GM23248 (cell line): ENCODE measurements around the gene RBMS3. TPM values are rescaled to one million over a fixed set of nuclear protein-coding genes. Genes with fewer than 3 reads are reported as not detected.

Experiments
- DNase-seq: peaks from one replicate; pipeline ENCODE4 v3.0.0-alpha.2; 2015
- H2AFZ ChIP-seq: fragments of 200-600 bp; sonication (generic); 2 replicates; pipeline ENCODE4 v1.6.1; 2016; ENCODE audit warnings: antibody characterized with exemption
- H3F3A ChIP-seq: fragments of 200-600 bp; sonication (generic); 2 replicates; pipeline ENCODE4 v1.6.1; 2016; ENCODE audit warnings: mild to moderate bottlenecking, antibody characterized with exemption, mixed run types; ENCODE audit not compliant: insufficient read depth
- H3K27ac ChIP-seq: fragments of 200-600 bp; sonication (generic); 2 replicates; pipeline ENCODE4 v1.5.1; 2016; ENCODE audit warnings: mild to moderate bottlenecking
- H3K27me3 ChIP-seq: fragments of 200-600 bp; sonication (generic); replicated peaks from 2 replicates; pipeline ENCODE4 v1.6.1; 2016; ENCODE audit warnings: mild to moderate bottlenecking; ENCODE audit not compliant: insufficient read depth
- H3K36me3 ChIP-seq: fragments of 200-600 bp; sonication (generic); 2 replicates; pipeline ENCODE4 v1.6.1; 2016; ENCODE audit warnings: low read depth, mild to moderate bottlenecking
- H3K4me1 ChIP-seq: fragments of 200-600 bp; sonication (generic); 2 replicates; pipeline ENCODE4 v1.6.1; 2016; ENCODE audit warnings: mild to moderate bottlenecking; ENCODE audit not compliant: insufficient read depth
- H3K4me2 ChIP-seq: fragments of 200-600 bp; sonication (generic); one replicate; pipeline ENCODE4 v1.6.1; 2016; ENCODE audit warnings: mild to moderate bottlenecking; ENCODE audit not compliant: unreplicated experiment
- H3K4me3 ChIP-seq: fragments of 200-600 bp; sonication (generic); 2 replicates; pipeline ENCODE4 v1.5.1; 2016; ENCODE audit warnings: mild to moderate bottlenecking
- H3K79me2 ChIP-seq: fragments of 200-600 bp; sonication (generic); 2 replicates; pipeline ENCODE4 v1.6.1; 2016; ENCODE audit warnings: mild to moderate bottlenecking; ENCODE audit not compliant: insufficient read depth
- H3K9ac ChIP-seq: fragments of 200-600 bp; sonication (generic); 2 replicates; pipeline ENCODE4 v1.6.1; 2016; ENCODE audit warnings: mild to moderate bottlenecking
- H3K9me2 ChIP-seq: fragments of 200-600 bp; sonication (generic); 2 replicates; pipeline ENCODE4 v1.6.1; 2016; ENCODE audit warnings: mixed run types, mild to moderate bottlenecking, moderate library complexity; ENCODE audit not compliant: insufficient read depth
- H3K9me3 ChIP-seq: fragments of 200-600 bp; sonication (generic); one replicate; pipeline ENCODE4 v1.6.1; 2017; ENCODE audit warnings: low read depth
- H4K20me1 ChIP-seq: fragments of 200-600 bp; sonication (generic); 2 replicates; pipeline ENCODE4 v1.6.0; 2016; ENCODE audit not compliant: insufficient read depth
- EZH2 ChIP-seq: fragments of 200-600 bp; sonication (generic); IDR thresholded peaks from 2 replicates; pipeline ENCODE4 v1.6.1; 2018; ENCODE audit warnings: antibody characterized with exemption, mild to moderate bottlenecking; ENCODE audit not compliant: insufficient read depth, poor library complexity, severe bottlenecking
- EZH2phosphoT487 ChIP-seq: fragments of 200-600 bp; sonication (generic); IDR thresholded peaks from 2 replicates; pipeline ENCODE4 v1.6.1; 2018; ENCODE audit warnings: antibody characterized with exemption, moderate library complexity, mild to moderate bottlenecking, low read depth; ENCODE audit not compliant: insufficient read depth
- WGBS, 2 experiments: methylation state at CpG; one replicate each; pipeline ENCODE4 v1.1.6; 2015 to 2017; ENCODE audit warnings: low lambda C conversion rate in 2 of 2, low coverage in 1 of 2; ENCODE audit errors: missing lambda C conversion rate in 2 of 2; 5-methylcytosine and 5-hydroxymethylcytosine counted together
- in situ Hi-C: fragments of 300-500 bp; cut with MboI; formaldehyde crosslinking; loops from 2 replicates; pipeline ENCODE4 v1.15.0; 2020
- polyA plus RNA-seq: library from polyadenylated mRNA; unstranded; fragments of >200 nt; fragmentation: Nextera tagmentation; extraction: Ambion mirVana; gene quantifications from 2 replicates; pipeline ENCODE4 v1.2.1, GENCODE V29; 2016
- total RNA-seq: library from RNA; depleted of rRNA; stranded (reverse); fragments of >200 nt; shearing (Covaris generic); gene quantifications from 2 replicates; pipeline ENCODE4 v1.2.3, GENCODE V29; 2014

The RBMS3 gene
- total and polyA plus RNA-seq, 2 experiments from 2014 or later = 40.0 to 94.3 TPM

- Histone ChIP-seq H3K27me3 (no peaks in the 10 kb centered on the region), H3K79me2 (peaks cover 75% of the 10 kb centered on the region), H3F3A (no peaks in the 10 kb centered on the region), H2AFZ (no peak overlapping the region), H3K9me3 (no peaks in the 10 kb centered on the region), H3K27ac (no peak overlapping the region), H3K4me1 (peaks cover 11% of the 10 kb centered on the region), H3K9ac (no peak overlapping the region), H3K4me2 (no peak overlapping the region), H4K20me1 (no peaks in the 10 kb centered on the region), H3K9me2 (no peaks in the 10 kb centered on the region), H3K36me3 (no peaks in the 10 kb centered on the region), H3K4me3 (no peak overlapping the region)
- 39 to 40% methylated on average over 5 of the region's 5 CpGs for WGBS, 2 experiments
- peak; percentile 26 for DNase-seq
- TF ChIP-seq EZH2 (no peak), EZH2phosphoT487 (no peak)
- in situ Hi-C loops = no loop called here
Measured at GRCh38 chr3:29537889-29538609, 257.2 kb downstream of the RBMS3 start.

GRCh38 chr3:29538610-29538958 is 257.7 kb downstream of the RBMS3 start:
- H3K27ac ChIP-seq = no peak overlapping the region
- H3K36me3 ChIP-seq = no peaks in the 10 kb centered on the region
- H3F3A ChIP-seq = no peaks in the 10 kb centered on the region
- H3K27me3 ChIP-seq = no peaks in the 10 kb centered on the region
- no peak for TF ChIP-seq EZH2
- TF ChIP-seq EZH2phosphoT487 = no peak
- no peak overlapping the region for H3K4me3 ChIP-seq
- no peaks in the 10 kb centered on the region for H3K9me2 ChIP-seq
- WGBS, 2 experiments = 37 to 44% methylated on average over 2 of the region's 2 CpGs
- in situ Hi-C loops = no loop called here
- no peak for DNase-seq
- H3K9ac ChIP-seq = no peak overlapping the region
- H3K79me2 ChIP-seq = peaks cover 69% of the 10 kb centered on the region
- H3K4me1 ChIP-seq = peaks cover 11% of the 10 kb centered on the region
- no peaks in the 10 kb centered on the region for H4K20me1 ChIP-seq
- no peaks in the 10 kb centered on the region for H3K9me3 ChIP-seq
- H2AFZ ChIP-seq = no peak overlapping the region
- H3K4me2 ChIP-seq = no peak overlapping the region

GRCh38 chr3:29540544-29540943 is 259.7 kb downstream of the RBMS3 start:
- 98 to 99% methylated on average over 5 of the region's 5 CpGs for WGBS, 2 experiments
- TF ChIP-seq EZH2 = no peak
- no peak for TF ChIP-seq EZH2phosphoT487
- Histone ChIP-seq H3K36me3 (no peaks in the 10 kb centered on the region), H3F3A (no peaks in the 10 kb centered on the region), H2AFZ (no peak overlapping the region), H4K20me1 (no peaks in the 10 kb centered on the region), H3K9ac (no peak overlapping the region), H3K4me3 (no peak overlapping the region), H3K4me1 (peaks cover 11% of the 10 kb centered on the region), H3K9me3 (no peaks in the 10 kb centered on the region), H3K27ac (no peak overlapping the region), H3K4me2 (no peak overlapping the region), H3K9me2 (no peaks in the 10 kb centered on the region), H3K27me3 (no peaks in the 10 kb centered on the region), H3K79me2 (peaks cover 65% of the 10 kb centered on the region)
- DNase-seq = no peak
- in situ Hi-C loops = no loop called here

DNA sequence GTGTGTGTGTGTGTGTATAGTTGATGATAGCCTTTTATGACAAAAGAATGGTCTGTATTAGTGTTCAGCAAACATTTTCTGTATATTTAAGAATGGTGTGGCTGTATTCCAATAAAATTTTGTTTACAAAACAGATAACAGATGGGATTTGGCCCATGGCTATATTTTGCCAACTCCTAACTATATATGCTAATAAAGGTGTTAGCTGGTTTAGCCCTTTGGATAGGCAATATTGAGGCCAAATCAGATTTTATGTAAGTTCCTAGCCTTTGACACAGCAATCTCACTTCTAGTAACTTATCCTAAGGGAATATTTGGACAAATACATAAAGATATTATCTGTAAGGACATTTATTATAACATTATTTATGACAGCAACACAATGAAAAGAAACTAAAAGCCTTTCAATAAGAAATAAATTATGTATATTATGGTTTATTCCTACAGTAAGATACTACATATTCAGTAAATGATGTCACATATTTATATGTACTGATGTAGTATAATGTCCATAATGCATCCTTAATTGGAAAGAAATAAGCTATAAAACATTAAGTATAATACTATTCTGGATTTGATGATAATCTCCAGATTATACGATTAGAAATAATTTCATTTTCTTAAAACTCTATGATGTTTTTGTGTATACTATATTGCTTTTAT is 264.0 kb downstream of the RBMS3 start:
- Histone ChIP-seq H3K9me2 (no peaks in the 10 kb centered on the region), H3K27me3 (no peaks in the 10 kb centered on the region), H4K20me1 (no peaks in the 10 kb centered on the region), H2AFZ (no peak overlapping the region), H3K27ac (no peak overlapping the region), H3K4me1 (no peaks in the 10 kb centered on the region), H3K36me3 (peaks cover 3% of the 10 kb centered on the region; the same call in 1 of the 2 replicates), H3K9ac (no peak overlapping the region), H3F3A (no peaks in the 10 kb centered on the region), H3K4me2 (no peak overlapping the region), H3K9me3 (no peaks in the 10 kb centered on the region), H3K4me3 (no peak overlapping the region), H3K79me2 (peaks cover 26% of the 10 kb centered on the region)
- in situ Hi-C loops = no loop called here
- TF ChIP-seq EZH2phosphoT487 = no peak
- TF ChIP-seq EZH2 = no peak
- WGBS, 2 experiments = 67 to 77% methylated on average over 1 of the region's 1 CpG
- no peak for DNase-seq
